MM.1S (cell line): Measurements from ENCODE around the gene CLCA4.

Experiments
- CTCF ChIP-seq: fragments of 300-600 bp; sonication (generic); IDR thresholded peaks from 2 replicates; pipeline ENCODE4 v1.5.1; 2016; ENCODE audit warnings: antibody characterized with exemption, low read length, mixed read lengths
- EZH2 ChIP-seq: fragments of 300-600 bp; sonication (generic); optimal IDR thresholded peaks from 2 replicates; pipeline ENCODE3; 2017; ENCODE audit warnings: low read depth, mild to moderate bottlenecking, antibody characterized with exemption, low read length, mixed read lengths
- EZH2phosphoT487 ChIP-seq: fragments of 300-600 bp; sonication (generic); IDR thresholded peaks from 2 replicates; pipeline ENCODE4 v1.6.1; 2018; ENCODE audit warnings: antibody characterized with exemption, low read length

- TF ChIP-seq CTCF = no peak
- no peak for TF ChIP-seq EZH2
- TF ChIP-seq EZH2phosphoT487 = no peak
Observed at GRCh38 chr1:86503406-86504136, 43.3 kb upstream of the CLCA4 start.
